GM12892 (cell line): ENCODE data around the gene RBFOX2.

Source experiments
- DNase-seq: peaks from one replicate; pipeline ENCODE4 v3.0.0; 2011; ENCODE audit not compliant: insufficient read length
- FAIRE-seq: peaks from 2 replicates; lab custom pipeline; 2011; peaks lifted over from hg19 to GRCh38; lab: Jason Lieb, UNC
- POLR2A ChIP-seq: IDR thresholded peaks from 2 replicates; pipeline ENCODE4 v1.6.1; 2011; ENCODE audit warnings: low read depth, low read length, control low read depth
- POLR2AphosphoS5 ChIP-seq: IDR thresholded peaks from 2 replicates; pipeline ENCODE4 v1.6.1; 2011; ENCODE audit warnings: low read depth, low read length, control low read depth
- TAF1 ChIP-seq: IDR thresholded peaks from 2 replicates; pipeline ENCODE4 v1.6.1; 2011; ENCODE audit warnings: low read depth, mild to moderate bottlenecking, control low read depth, low read length, borderline replicate concordance

Gene RBFOX2

DNA sequence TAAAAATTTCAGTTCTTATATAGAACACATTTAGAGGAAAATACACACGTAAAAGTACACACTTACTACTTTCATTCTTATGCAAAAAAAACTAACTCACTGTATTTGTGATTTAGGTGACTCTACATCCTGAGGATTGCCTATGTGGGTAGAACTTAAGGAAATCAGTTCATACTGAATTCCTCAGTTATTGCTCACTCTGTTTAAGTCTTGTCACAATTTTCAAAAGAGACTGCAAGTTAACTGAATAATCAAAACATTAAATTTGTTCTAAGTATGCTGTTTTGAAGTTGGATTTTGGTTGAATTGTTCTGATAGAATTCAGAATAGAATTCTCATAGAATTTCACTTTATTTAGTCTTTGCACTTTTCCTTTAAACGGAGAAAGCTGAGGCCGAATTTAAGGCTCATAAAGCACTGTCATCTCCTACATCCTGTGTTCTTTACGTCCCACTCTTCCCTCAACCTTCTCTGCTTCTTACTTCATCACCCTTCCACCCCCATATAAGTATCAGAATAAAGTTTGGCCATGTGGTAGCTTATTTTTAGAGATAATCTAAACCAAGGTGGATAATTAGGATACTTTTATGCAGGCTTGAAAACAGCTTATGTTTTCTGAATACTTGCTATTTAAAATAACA lies 251.2 kb downstream of the RBFOX2 start:
- no peak for DNase-seq
- TF ChIP-seq POLR2AphosphoS5, result no peak
- no peak for FAIRE-seq

GRCh38 chr22:35775339-35775738 lies 253.3 kb downstream of the RBFOX2 start:
- no peak for DNase-seq
- no peak for FAIRE-seq
- TF ChIP-seq TAF1, result no peak
- TF ChIP-seq POLR2AphosphoS5, result no peak
- TF ChIP-seq POLR2A, result no peak

GRCh38 chr22:35769974-35770373 lies 258.6 kb downstream of the RBFOX2 start:
- FAIRE-seq, result no peak
- TF ChIP-seq POLR2A (no peak), TAF1 (no peak), POLR2AphosphoS5 (no peak)

GRCh38 chr22:35766654-35767580 lies 261.7 kb downstream of the RBFOX2 start:
- no peak for FAIRE-seq
- DNase-seq, result no peak
- no peak for TF ChIP-seq TAF1

More at GRCh38 chr22:35769974-35770373, 258.6 kb downstream of the RBFOX2 start:
- DNase-seq, result no peak

DNA sequence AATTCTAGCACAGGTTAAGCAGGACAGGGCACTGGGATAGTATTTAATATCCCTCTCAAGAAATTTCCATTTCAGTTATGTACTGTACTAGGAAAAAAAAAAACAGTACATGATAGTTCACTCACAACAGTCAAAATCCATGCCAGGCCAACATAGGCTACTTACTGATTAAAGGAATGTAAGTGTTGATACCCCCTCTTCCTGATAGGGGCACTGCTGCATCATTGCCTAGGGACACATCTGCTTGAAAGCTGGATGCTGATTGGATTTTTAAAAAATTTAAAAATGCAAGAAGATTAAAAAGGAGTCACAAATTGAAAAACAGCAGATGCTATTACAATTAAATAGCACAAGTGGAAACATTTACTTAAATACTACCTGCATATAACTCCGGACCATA lies 267.6 kb downstream of the RBFOX2 start:
- TF ChIP-seq POLR2AphosphoS5, result no peak
- no peak for TF ChIP-seq POLR2A
- TF ChIP-seq TAF1, result no peak
- FAIRE-seq (no peak), DNase-seq (no peak)

GRCh38 chr22:35758394-35758793 lies 270.2 kb downstream of the RBFOX2 start:
- FAIRE-seq, result no peak
- TF ChIP-seq POLR2AphosphoS5 (no peak), TAF1 (no peak), POLR2A (no peak)

GRCh38 chr22:35756722-35757121 lies 271.9 kb downstream of the RBFOX2 start:
- FAIRE-seq (no peak), DNase-seq (no peak)
- TF ChIP-seq TAF1 (no peak), POLR2AphosphoS5 (no peak), POLR2A (no peak)

More at GRCh38 chr22:35758394-35758793, 270.2 kb downstream of the RBFOX2 start:
- DNase-seq, result no peak

GRCh38 chr22:35754761-35755160 lies 273.9 kb downstream of the RBFOX2 start:
- FAIRE-seq (no peak), DNase-seq (no peak)
- no peak for TF ChIP-seq POLR2A
- TF ChIP-seq POLR2AphosphoS5, result no peak
- no peak for TF ChIP-seq TAF1

DNA sequence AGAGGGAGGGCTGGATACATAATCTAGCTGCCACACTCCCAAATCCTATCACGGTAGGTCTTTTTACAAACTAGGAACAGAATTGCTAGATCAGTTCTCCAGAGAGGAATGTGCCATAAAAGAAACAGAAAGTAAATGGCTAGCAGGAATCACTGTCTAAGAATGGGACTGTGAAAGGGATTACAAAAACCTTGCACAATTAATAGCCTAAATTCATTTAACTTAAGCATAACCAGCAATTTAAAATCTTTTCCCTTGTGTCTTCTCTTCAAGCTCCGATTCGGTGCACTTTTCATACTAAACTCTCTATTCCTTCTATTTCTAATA lies 275.8 kb downstream of the RBFOX2 start:
- TF ChIP-seq POLR2AphosphoS5 (no peak), POLR2A (no peak), TAF1 (no peak)
- FAIRE-seq, result no peak
- DNase-seq, result no peak

GRCh38 chr22:35752006-35752862 lies 276.4 kb downstream of the RBFOX2 start:
- no peak for TF ChIP-seq TAF1
- TF ChIP-seq POLR2A, result no peak
- no peak for TF ChIP-seq POLR2AphosphoS5
- FAIRE-seq, result peak; percentile 77
- DNase-seq, result no peak

DNA sequence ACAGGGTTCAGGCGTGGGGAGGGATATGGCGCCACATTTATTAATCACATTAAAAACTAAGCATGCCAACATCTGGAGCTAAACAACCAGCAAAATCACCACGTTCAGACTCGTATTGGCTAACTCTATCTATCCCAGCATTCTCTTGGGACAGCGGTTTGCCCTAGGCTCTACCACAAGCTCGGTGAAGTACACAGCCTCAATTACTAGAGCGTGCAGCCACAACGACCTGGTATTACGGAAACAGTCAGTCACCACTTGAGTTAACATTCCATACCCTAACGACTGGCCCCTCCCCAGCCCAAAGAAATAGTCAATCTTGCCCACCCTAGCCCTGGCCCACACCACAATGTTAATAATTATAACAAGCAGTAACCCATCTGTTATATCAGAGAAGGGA lies 278.8 kb downstream of the RBFOX2 start:
- no peak for TF ChIP-seq POLR2A
- TF ChIP-seq TAF1, result no peak
- TF ChIP-seq POLR2AphosphoS5, result no peak
- DNase-seq, result no peak
- FAIRE-seq, result peak; percentile 95
